Mucosa of descending colon (tissue), 3 donors: ENCODE measurements around the gene NDUFB2. TPM values are rescaled to one million over a fixed set of nuclear protein-coding genes. Genes with fewer than 3 reads are reported as not detected.
"Not testable (repeated sequence)": the region's sequence is repeated elsewhere in the genome, so short reads cannot be mapped to it uniquely, and the experiment has no call there.

Experiments used
- ATAC-seq: fragments of 200-7000 bp; cut with Tn5 transposase; one replicate; pipeline ENCODE4 v1.9.1; 2020; ENCODE audit warnings: mild to moderate bottlenecking, moderate library complexity
- DNase-seq, 3 donors: peaks; one replicate each; pipeline ENCODE4 v3.0.0-alpha.2; 2020
- H3K36me3 ChIP-seq: fragments of 200-600 bp; one replicate; pipeline ENCODE4 v1.8.0; 2021; ENCODE audit warnings: low read depth, mild to moderate bottlenecking
- H3K4me1 ChIP-seq: fragments of 200-600 bp; one replicate; pipeline ENCODE4 v1.8.0; 2021; ENCODE audit warnings: low read depth, mild to moderate bottlenecking
- H3K4me3 ChIP-seq: fragments of 200-600 bp; one replicate; pipeline ENCODE4 v1.8.0; 2021; ENCODE audit warnings: mild to moderate bottlenecking
- H3K9me3 ChIP-seq: fragments of 200-600 bp; one replicate; pipeline ENCODE4 v1.8.0; 2021; ENCODE audit warnings: mild to moderate bottlenecking
- CTCF ChIP-seq: fragments of 200-600 bp; IDR thresholded peaks from one replicate; pipeline ENCODE4 v1.8.0; 2022; ENCODE audit warnings: antibody characterized with exemption, mild to moderate bottlenecking
- intact Hi-C, 2 donors: fragments of 100-400 bp; cut with DNase I in 1 of 2; cut with micrococcal nuclease in 1 of 2; formaldehyde crosslinking; loops; one replicate each; pipeline versions ENCODE4 v1.11.0 to v1.11.1; 2022; cut with DNase I, micrococcal nuclease
- total RNA-seq, 3 donors: library from RNA; stranded (reverse); fragmentation: NEBNext Ultra II Directional in 2 of 3; extraction: Animal tissue kit (Norgen Biotek cat#: 25700) in 2 of 3; gene quantifications; one replicate each; pipeline versions ENCODE4 v1.2.1 to v1.2.4, GENCODE V29; 2021 to 2023
- donor health status: DM: no; HTN: no; CAD: no; lungs with moderate emphysema.
- donor health status: DM: no; HTN: no; CAD: no.
- donor health status: DM: no; HTN: yes; CAD: no.

Gene NDUFB2
- total RNA-seq, 3 donors from 2014 or later: 209 to 226 (median 210) TPM

GRCh38 chr7:140669352-140669751 lies 27.2 kb upstream of the NDUFB2 start:
- ATAC-seq: no peak
- DNase-seq: no peak
- H3K4me3 ChIP-seq: no peak overlapping the region
- TF ChIP-seq CTCF: no peak
- peaks cover 13% of the 10 kb centered on the region for H3K4me1 ChIP-seq
- intact Hi-C loops: no loop called here
- H3K36me3 ChIP-seq: no peaks in the 10 kb centered on the region
- H3K9me3 ChIP-seq: no peaks in the 10 kb centered on the region

GRCh38 chr7:140669862-140670261 lies 26.6 kb upstream of the NDUFB2 start:
- H3K36me3 ChIP-seq, H3K4me3 ChIP-seq, ATAC-seq, H3K9me3 ChIP-seq, intact Hi-C loops: not testable (repeated sequence)
- H3K4me1 ChIP-seq: peaks cover 18% of the 10 kb centered on the region
- peak in 1 of 3 donors; percentile 27 for DNase-seq

- Histone ChIP-seq H3K36me3 (no peaks in the 10 kb centered on the region), H3K4me3 (no peak overlapping the region), H3K9me3 (no peaks in the 10 kb centered on the region), H3K4me1 (peaks cover 23% of the 10 kb centered on the region)
- TF ChIP-seq CTCF: no peak
- DNase-seq (peak in 1 of 3 donors; percentile 11), ATAC-seq (no peak)
- intact Hi-C loops: no loop called here
Observed at GRCh38 chr7:140670343-140670935, 26.1 kb upstream of the NDUFB2 start.

GRCh38 chr7:140671966-140672365 lies 24.5 kb upstream of the NDUFB2 start:
- H3K36me3 ChIP-seq: no peaks in the 10 kb centered on the region
- intact Hi-C loops: no loop called here
- H3K4me3 ChIP-seq: no peak overlapping the region
- H3K4me1 ChIP-seq: peaks cover 24% of the 10 kb centered on the region
- ATAC-seq: no peak
- DNase-seq: peak in 2 of 3 donors; percentile 43 to 64
- no peaks in the 10 kb centered on the region for H3K9me3 ChIP-seq
- TF ChIP-seq CTCF: no peak

- TF ChIP-seq CTCF: no peak
- Histone ChIP-seq H3K4me1 (peaks cover 24% of the 10 kb centered on the region), H3K36me3 (no peaks in the 10 kb centered on the region), H3K4me3 (peak within 1 kb of the TSS; percentile 39), H3K9me3 (no peaks in the 10 kb centered on the region)
- peak; percentile 80 for ATAC-seq
- peak; percentile 81 to 87 (median 81) for DNase-seq
- intact Hi-C loops: no loop called here
Observed at GRCh38 chr7:140672382-140673062, 24.0 kb upstream of the NDUFB2 start, which contains the start of gene ADCK2. Gene ADCK2, plus strand, starts transcription at chr7:140672945. Its CDS starts 386 bp downstream, at chr7:140673331.

- ATAC-seq: peak; percentile 84
- H3K9me3 ChIP-seq: no peaks in the 10 kb centered on the region
- intact Hi-C loops: no loop called here
Observed at GRCh38 chr7:140673063-140673773, 23.3 kb upstream of the NDUFB2 start.

More at GRCh38 chr7:140673063-140673773, 23.3 kb upstream of the NDUFB2 start:
- H3K4me1 ChIP-seq: peaks cover 24% of the 10 kb centered on the region
- peak overlapping the region; percentile 39 for H3K4me3 ChIP-seq
- TF ChIP-seq CTCF: no peak
- peak; percentile 84 to 87 (median 86) for DNase-seq
- no peaks in the 10 kb centered on the region for H3K36me3 ChIP-seq
